IMR-90 (cell line): ENCODE data around the gene SNED1. TPM values are rescaled to one million over a fixed set of nuclear protein-coding genes. Genes with fewer than 3 reads are reported as not detected.
A peak's percentile ranks its signal among the peaks of the same experiment; 100 is the strongest.

Experiments
- ATAC-seq: fragments of 200-7000 bp; cut with Tn5 transposase; 2 replicates; pipeline ENCODE4 v1.9.1; 2020; ENCODE audit warnings: low read depth, mild to moderate bottlenecking, moderate library complexity
- BruUV-seq: library from RNA; stranded (reverse); fragments of 400-500 nt; replicated peaks from 2 replicates; lab custom pipeline; 2021; lab: Mats Ljungman, UMichigan
- CTCF ChIA-PET: fragments of 300-600 bp; formaldehyde crosslinking; extraction: SDS; loops from one replicate; lab custom pipeline; 2021; ENCODE audit warnings: antibody characterized with exemption; lab: Yijun Ruan, JAX
- POLR2A ChIA-PET: fragments of 300-600 bp; sonication (Branson Sonifier 250); formaldehyde crosslinking; loops from one replicate; lab custom pipeline; 2022; ENCODE audit warnings: antibody characterized with exemption; ENCODE audit not compliant: unreplicated experiment; lab: Charles Lee
- DNase-seq: peaks from one replicate; pipeline ENCODE4 v3.0.0; 2013
- H2AFZ ChIP-seq: replicated peaks from 2 replicates; pipeline ENCODE3; 2013; ENCODE audit warnings: low read length, mild to moderate bottlenecking; ENCODE audit not compliant: poor library complexity
- H2AK5ac ChIP-seq: 2 replicates; pipeline ENCODE4 v1.6.1; 2013; ENCODE audit warnings: low read depth, low read length, inconsistent platforms
- H2AK9ac ChIP-seq: replicated peaks from 2 replicates; pipeline ENCODE3; 2013; ENCODE audit warnings: mild to moderate bottlenecking, low read depth, low read length, moderate library complexity; ENCODE audit not compliant: poor library complexity
- H2BK120ac ChIP-seq: 2 replicates; pipeline ENCODE4 v1.6.1; 2013; ENCODE audit warnings: low read depth, low read length, inconsistent platforms
- H2BK15ac ChIP-seq: 3 replicates; pipeline ENCODE4 v1.6.1; 2013; ENCODE audit warnings: low read depth, low read length, inconsistent platforms
- H2BK20ac ChIP-seq: 2 replicates; pipeline ENCODE4 v1.6.1; 2013; ENCODE audit warnings: low read depth, mild to moderate bottlenecking, inconsistent platforms, low read length, moderate library complexity
- H2BK5ac ChIP-seq: 2 replicates; pipeline ENCODE4 v1.6.1; 2013; ENCODE audit warnings: mild to moderate bottlenecking, low read depth, low read length, inconsistent platforms; ENCODE audit not compliant: poor library complexity, severe bottlenecking
- H3K14ac ChIP-seq: replicated peaks from 2 replicates; pipeline ENCODE4 v1.6.1; 2013; ENCODE audit warnings: low read depth, low read length, inconsistent platforms
- H3K18ac ChIP-seq: 2 replicates; pipeline ENCODE4 v1.6.1; 2013; ENCODE audit warnings: low read depth, low read length, control low read depth
- H3K23ac ChIP-seq: 2 replicates; pipeline ENCODE4 v1.6.1; 2013; ENCODE audit warnings: low read depth, low read length, inconsistent platforms
- H3K27ac ChIP-seq: 2 replicates; pipeline ENCODE4 v1.5.1; 2013; ENCODE audit warnings: mild to moderate bottlenecking, control low read depth, low read length; ENCODE audit not compliant: insufficient read depth
- H3K27me3 ChIP-seq: 2 replicates; pipeline ENCODE4 v1.6.1; 2013; ENCODE audit warnings: low read length; ENCODE audit not compliant: control insufficient read depth, insufficient read depth
- H3K36me3 ChIP-seq: 2 replicates; pipeline ENCODE4 v1.6.1; 2013; ENCODE audit warnings: low read length, mixed read lengths; ENCODE audit not compliant: control insufficient read depth, insufficient read depth
- H3K4ac ChIP-seq: 2 replicates; pipeline ENCODE4 v1.6.1; 2013; ENCODE audit warnings: low read depth, low read length, inconsistent platforms
- H3K4me1 ChIP-seq: 2 replicates; pipeline ENCODE4 v1.6.1; 2013; ENCODE audit warnings: low read length, mixed read lengths; ENCODE audit not compliant: control insufficient read depth, insufficient read depth
- H3K4me2 ChIP-seq: 2 replicates; pipeline ENCODE4 v1.6.1; 2013; ENCODE audit warnings: low read depth, mild to moderate bottlenecking, control low read depth, low read length, moderate library complexity
- H3K4me3 ChIP-seq: 2 replicates; pipeline ENCODE4 v1.5.1; 2013; ENCODE audit warnings: low read depth, mild to moderate bottlenecking, control low read depth, low read length, moderate library complexity; ENCODE audit not compliant: insufficient read depth
- H3K56ac ChIP-seq: 2 replicates; pipeline ENCODE4 v1.6.1; 2013; ENCODE audit warnings: low read length, inconsistent platforms; ENCODE audit not compliant: insufficient read depth; ENCODE audit errors: extremely low read depth
- H3K79me1 ChIP-seq, 2 experiments: 2 replicates each; pipeline ENCODE4 v1.6.1; 2013; ENCODE audit warnings: low read length in 2 of 2, inconsistent platforms in 1 of 2, low read depth in 1 of 2
- H3K9ac ChIP-seq: 2 replicates; pipeline ENCODE4 v1.6.1; 2013; ENCODE audit warnings: low read depth, low read length, control low read depth
- H3K9me1 ChIP-seq: 2 replicates; pipeline ENCODE4 v1.6.1; 2013; ENCODE audit warnings: low read length, inconsistent platforms; ENCODE audit not compliant: insufficient read depth
- H3K9me3 ChIP-seq: 2 replicates; pipeline ENCODE4 v1.6.1; 2013; ENCODE audit warnings: low read length; ENCODE audit not compliant: control insufficient read depth, insufficient read depth
- H4K20me1 ChIP-seq: 2 replicates; pipeline ENCODE4 v1.6.1; 2013; ENCODE audit warnings: low read length, inconsistent platforms; ENCODE audit not compliant: insufficient read depth
- H4K5ac ChIP-seq: 2 replicates; pipeline ENCODE4 v1.6.1; 2013; ENCODE audit warnings: mild to moderate bottlenecking, low read depth, low read length, control low read depth
- H4K8ac ChIP-seq, 2 experiments: 2 replicates each; pipeline ENCODE4 v1.6.1; 2013; ENCODE audit warnings: low read depth in 2 of 2, low read length in 2 of 2, control low read depth in 1 of 2, inconsistent platforms in 1 of 2
- H4K91ac ChIP-seq: 2 replicates; pipeline ENCODE4 v1.6.1; 2013; ENCODE audit warnings: low read depth, low read length, inconsistent platforms; ENCODE audit not compliant: insufficient read depth
- BHLHE40 ChIP-seq: fragments of 150-350 bp; IDR thresholded peaks from 2 replicates; pipeline ENCODE4 v1.6.1; 2016; ENCODE audit warnings: mild to moderate bottlenecking, low read depth, low read length
- CHD1 ChIP-seq: IDR thresholded peaks from 2 replicates; pipeline ENCODE4 v1.6.1; 2012; ENCODE audit warnings: low read depth, low read length, improper control_type of control experiment
- CTCF ChIP-seq: conservative IDR thresholded peaks from 2 replicates; pipeline ENCODE4 v1.5.1; 2012; ENCODE audit warnings: mild to moderate bottlenecking, low read depth, low read length, improper control_type of control experiment
- ELK1 ChIP-seq: fragments of 150-350 bp; IDR thresholded peaks from 2 replicates; pipeline ENCODE4 v1.6.1; 2016; ENCODE audit warnings: low read depth, mild to moderate bottlenecking, low read length, moderate library complexity, borderline replicate concordance
- FOS ChIP-seq: fragments of 150-350 bp; IDR thresholded peaks from 2 replicates; pipeline ENCODE4 v1.6.1; 2016; ENCODE audit warnings: low read depth, low read length
- MAZ ChIP-seq: IDR thresholded peaks from 2 replicates; pipeline ENCODE4 v1.6.1; 2012; ENCODE audit warnings: low read depth, mild to moderate bottlenecking, low read length, improper control_type of control experiment, moderate library complexity, borderline replicate concordance
- MXI1 ChIP-seq: IDR thresholded peaks from 2 replicates; pipeline ENCODE4 v1.6.1; 2012; ENCODE audit warnings: low read depth, mild to moderate bottlenecking, low read length, moderate library complexity, borderline replicate concordance
- NFE2L2 ChIP-seq: fragments of 150-350 bp; IDR thresholded peaks from 2 replicates; pipeline ENCODE4 v1.6.1; 2016; ENCODE audit warnings: low read depth, mild to moderate bottlenecking, low read length
- POLR2A ChIP-seq: IDR thresholded peaks from 2 replicates; pipeline ENCODE4 v1.6.1; 2012; ENCODE audit warnings: mild to moderate bottlenecking, low read depth, low read length
- RCOR1 ChIP-seq: IDR thresholded peaks from 2 replicates; pipeline ENCODE4 v1.6.1; 2012; ENCODE audit warnings: mild to moderate bottlenecking, low read length, improper control_type of control experiment; ENCODE audit not compliant: insufficient replicate concordance
- SMC3 ChIP-seq: fragments of 150-350 bp; IDR thresholded peaks from 2 replicates; pipeline ENCODE4 v1.6.1; 2016; ENCODE audit warnings: low read depth, mild to moderate bottlenecking, antibody characterized with exemption, low read length, moderate library complexity
- USF2 ChIP-seq: fragments of 150-350 bp; IDR thresholded peaks from 2 replicates; pipeline ENCODE4 v1.6.1; 2017; ENCODE audit warnings: mild to moderate bottlenecking, antibody characterized with exemption, low read length, low read depth
- WGBS, 2 experiments: methylation state at CpG; one replicate each; pipeline versions ENCODE4 v1.1.5 to v1.1.7; 2013; ENCODE audit warnings: missing lambda C conversion rate in 2 of 2; ENCODE audit not compliant: insufficient read length in 1 of 2; ENCODE audit errors: extremely low coverage in 2 of 2; 5-methylcytosine and 5-hydroxymethylcytosine counted together
- dilution Hi-C: fragments of 300-500 bp; cut with HindIII; formaldehyde crosslinking; loops from one replicate; pipeline ENCODE4 v1.14.3; 2018; ENCODE audit warnings: low sequenced_read_pairs; ENCODE audit not compliant: unreplicated experiment
- in situ Hi-C: fragments of 300-500 bp; cut with MboI; formaldehyde crosslinking; loops from 3 replicates; pipeline ENCODE4 v1.14.3; 2019; ENCODE audit warnings: low sequenced_read_pairs, inconsistent platforms, mixed read lengths
- intact Hi-C: fragments of 100-400 bp; cut with micrococcal nuclease; formaldehyde crosslinking; loops from 2 replicates; pipeline ENCODE4 v1.10.0; 2022
- polyA plus RNA-seq, 3 experiments: library from polyadenylated mRNA; depleted of rRNA; stranded (reverse); fragments of >200 nt; gene quantifications; 2 replicates each; pipeline ENCODE4 v1.2.3, GENCODE V29; 2012; ENCODE audit warnings: low replicate concordance in 1 of 3
- total RNA-seq: library from RNA; depleted of rRNA; stranded (reverse); fragments of >200 nt; gene quantifications from 2 replicates; pipeline ENCODE4 v1.2.3, GENCODE V29; 2012

SNED1 gene
- total and polyA plus RNA-seq, 2 of the 4 experiments (the other 2 are of a cell fraction), result 1.1 to 3.4 TPM

GRCh38 chr2:241007880-241008710 lies 9.7 kb downstream of the SNED1 start (continued):
- TF ChIP-seq SMC3, result no peak

GRCh38 chr2:241008711-241009121 lies 10.3 kb downstream of the SNED1 start:
- H3K4ac ChIP-seq, result no peak overlapping the region
- H3K9ac ChIP-seq, result no peak overlapping the region
- POLR2A ChIA-PET, result no interaction called here
- peak overlapping the region; percentile 5 for H2AFZ ChIP-seq
- no peak overlapping the region for H2BK120ac ChIP-seq
- H4K91ac ChIP-seq, result no peak overlapping the region
- peaks cover 8% of the 10 kb centered on the region; the same call in 1 of the 2 replicates for H3K9me1 ChIP-seq
- H3K14ac ChIP-seq, result no peak overlapping the region
- H3K4me2 ChIP-seq, result no peak overlapping the region
- peaks cover 0 to 5% of the 10 kb centered on the region in 2 experiments; a peak in 1 of 4 replicates for H3K79me1 ChIP-seq
- H2AK5ac ChIP-seq, result no peak overlapping the region
- no peak overlapping the region for H2AK9ac ChIP-seq
- no peaks in the 10 kb centered on the region for H3K27me3 ChIP-seq
- no peak overlapping the region for H4K5ac ChIP-seq
- ATAC-seq (no peak), DNase-seq (no peak)
- CTCF ChIA-PET, result no interaction called here
- H3K23ac ChIP-seq, result no peak overlapping the region
- peaks cover 11% of the 10 kb centered on the region for H3K9me3 ChIP-seq
- intact Hi-C loops, result no loop called here
- H4K8ac ChIP-seq, result no peak overlapping the region
- 96% methylated on average over 4 of the region's 7 CpGs; no CpG with 5 or more reads in 1 of the 2 experiments for WGBS, 2 experiments
- no peak overlapping the region for H2BK5ac ChIP-seq
- H2BK15ac ChIP-seq, result no peak overlapping the region
- peaks cover 3% of the 10 kb centered on the region; the same call in 1 of the 2 replicates for H3K36me3 ChIP-seq
- H3K4me1 ChIP-seq, result peaks cover 13% of the 10 kb centered on the region; the same call in 1 of the 2 replicates
- H4K20me1 ChIP-seq, result no peaks in the 10 kb centered on the region
- no peak overlapping the region for H3K18ac ChIP-seq
- no peak overlapping the region for H3K27ac ChIP-seq
- H2BK20ac ChIP-seq, result no peak overlapping the region
- no TSS peak for BruUV-seq
- dilution Hi-C loops, result no loop called here
- H3K4me3 ChIP-seq, result no peak overlapping the region
- in situ Hi-C loops, result no loop called here
- H3K56ac ChIP-seq, result no peak overlapping the region
- TF ChIP-seq ELK1 (no peak), BHLHE40 (no peak), USF2 (no peak), POLR2A (no peak), RCOR1 (no peak), CTCF (no peak), NFE2L2 (no peak), CHD1 (no peak), SMC3 (no peak), MAZ (no peak), FOS (no peak), MXI1 (no peak)
